Measurements from ENCODE around the gene EVX1.
A peak's percentile ranks its signal among the peaks of the same experiment; 100 is the strongest.

EVX1 gene

GRCh38 chr7:27235387-27236311, 7.0 kb upstream of the EVX1 start:
- peaks cover 0 to 26% (median 15%) of the 10 kb centered on the region in 11 experiments; a peak in 14 of 22 replicates for H3K9me3 ChIP-seq (replicated peaks in 1 of 11)
- H3K36me3 ChIP-seq, result no peaks in the 10 kb centered on the region
- H3K4me2 ChIP-seq, result no peak overlapping the region
- H4K20me1 ChIP-seq, result no peaks in the 10 kb centered on the region
- H3K27ac ChIP-seq, result no peak overlapping the region
- no peak for TF ChIP-seq Cebpa-rat (IDR thresholded peaks at IDR 0.05)
- peaks cover 0 to 14% (median 0%) of the 10 kb centered on the region in 10 experiments; a peak in 8 of 20 replicates for H3K4me1 ChIP-seq
- no peak overlapping the region for H3K9ac ChIP-seq
- no peak overlapping the region for H3K4me3 ChIP-seq
- H3K27me3 ChIP-seq, result peaks cover 29 to 52% (median 43%) of the 10 kb centered on the region in 11 experiments

GRCh38 chr7:27237735-27238334, 4.8 kb upstream of the EVX1 start:
- no peaks in the 10 kb centered on the region for H3K36me3 ChIP-seq
- H3K4me3 ChIP-seq, result no peak overlapping the region
- H3K27me3 ChIP-seq, result peaks cover 51 to 74% (median 65%) of the 10 kb centered on the region in 11 experiments
- no peaks in the 10 kb centered on the region for H4K20me1 ChIP-seq
- no peak overlapping the region; a peak in 1 of 22 replicates for H3K9ac ChIP-seq
- peaks cover 7 to 45% (median 32%) of the 10 kb centered on the region in 11 experiments for H3K9me3 ChIP-seq (replicated peaks in 1 of 11)
- H3K27ac ChIP-seq, result no peak overlapping the region
- peaks cover 0 to 14% (median 0%) of the 10 kb centered on the region in 10 experiments; a peak in 8 of 20 replicates for H3K4me1 ChIP-seq
- no peak for TF ChIP-seq Cebpa-rat (IDR thresholded peaks at IDR 0.05)
- H3K4me2 ChIP-seq, result peak overlapping the region in 4 of 11 experiments; percentile 6 to 41 (median 37); a peak in 5 of 22 replicates

- Histone ChIP-seq H3K4me2 (no peak overlapping the region), H3K36me3 (no peaks in the 10 kb centered on the region), H3K4me3 (no peak overlapping the region), H3K4me1 (peaks cover 0 to 14% (median 0%) of the 10 kb centered on the region in 10 experiments; a peak in 8 of 20 replicates), H3K27ac (no peak overlapping the region), H3K27me3 (peaks cover 62 to 85% (median 76%) of the 10 kb centered on the region in 11 experiments), H4K20me1 (no peaks in the 10 kb centered on the region), H3K9ac (no peak overlapping the region), H3K9me3 (replicated peaks in 1 of 11) (peaks cover 19 to 57% (median 43%) of the 10 kb centered on the region in 11 experiments)
- no peak for TF ChIP-seq Cebpa-rat (IDR thresholded peaks at IDR 0.05)
These were observed 3.6 kb upstream of the EVX1 start for GRCh38 chr7:27238979-27239386.

- Histone ChIP-seq H3K4me3 (no peak overlapping the region), H3K9ac (no peak overlapping the region), H4K20me1 (no peaks in the 10 kb centered on the region), H3K4me2 (no peak overlapping the region), H3K36me3 (no peaks in the 10 kb centered on the region), H3K27ac (no peak overlapping the region), H3K27me3 (peaks cover 67 to 91% (median 81%) of the 10 kb centered on the region in 11 experiments), H3K9me3 (replicated peaks in 1 of 11) (peaks cover 24 to 62% (median 48%) of the 10 kb centered on the region in 11 experiments), H3K4me1 (peaks cover 0 to 14% (median 0%) of the 10 kb centered on the region in 10 experiments; a peak in 8 of 20 replicates)
- no peak for TF ChIP-seq Cebpa-rat (IDR thresholded peaks at IDR 0.05)
These were observed 3.1 kb upstream of the EVX1 start for GRCh38 chr7:27239387-27240014.

GRCh38 chr7:27240015-27240731, 2.4 kb upstream of the EVX1 start:
- no peak for TF ChIP-seq Cebpa-rat (IDR thresholded peaks at IDR 0.05)
- Histone ChIP-seq H3K27ac (no peak overlapping the region), H3K27me3 (peaks cover 74 to 97% (median 88%) of the 10 kb centered on the region in 11 experiments), H3K9ac (no peak overlapping the region), H3K9me3 (replicated peaks in 1 of 11) (peaks cover 31 to 68% (median 55%) of the 10 kb centered on the region in 11 experiments), H4K20me1 (no peaks in the 10 kb centered on the region), H3K4me3 (no peak overlapping the region), H3K36me3 (no peaks in the 10 kb centered on the region), H3K4me1 (peaks cover 0 to 14% (median 0%) of the 10 kb centered on the region in 10 experiments; a peak in 8 of 20 replicates), H3K4me2 (no peak overlapping the region)

- TF ChIP-seq Cebpa-rat (IDR thresholded peaks at IDR 0.05), result no peak
- no peak overlapping the region for H3K27ac ChIP-seq
- no peak overlapping the region for H3K4me2 ChIP-seq
- no peak overlapping the region for H3K4me3 ChIP-seq
- peaks cover 78 to 100% (median 96%) of the 10 kb centered on the region in 11 experiments for H3K27me3 ChIP-seq
- H3K4me1 ChIP-seq, result peaks cover 0 to 14% (median 0%) of the 10 kb centered on the region in 10 experiments; a peak in 8 of 20 replicates
- H4K20me1 ChIP-seq, result no peaks in the 10 kb centered on the region
- peaks cover 42 to 72% (median 58%) of the 10 kb centered on the region in 11 experiments for H3K9me3 ChIP-seq (replicated peaks in 1 of 11)
- H3K9ac ChIP-seq, result no peak overlapping the region
- H3K36me3 ChIP-seq, result no peaks in the 10 kb centered on the region
These were observed 1.2 kb upstream of the EVX1 start for GRCh38 chr7:27241189-27242056.

- H3K36me3 ChIP-seq, result no peaks in the 10 kb centered on the region
- peaks cover 0 to 13% (median 0%) of the 10 kb centered on the region in 10 experiments; a peak in 8 of 20 replicates for H3K4me1 ChIP-seq
- no peak overlapping the region for H3K4me3 ChIP-seq
- peaks cover 45 to 76% (median 65%) of the 10 kb centered on the region in 11 experiments for H3K9me3 ChIP-seq (replicated peaks in 1 of 11)
- H3K9ac ChIP-seq, result no peak overlapping the region
- H3K27ac ChIP-seq, result no peak overlapping the region
- H4K20me1 ChIP-seq, result no peaks in the 10 kb centered on the region
- no peak for TF ChIP-seq Cebpa-rat (IDR thresholded peaks at IDR 0.05)
- H3K4me2 ChIP-seq, result no peak overlapping the region
- H3K27me3 ChIP-seq, result peaks cover 78 to 100% (median 99%) of the 10 kb centered on the region in 11 experiments
These were observed 448 bp upstream of the EVX1 start for GRCh38 chr7:27242154-27242553.

Measured in BLaER1 treated with 17β-estradiol and CSF1 and Interleukin-3, amounts not matched to agents 10 nM and 100 nM (cell line).